OCI-LY3 (cell line): ENCODE measurements around the gene WFS1.
A peak's percentile ranks its signal among the peaks of the same experiment; 100 is the strongest.

Source experiments
- H2AFZ ChIP-seq: fragments of 200-600, 300-600 bp; shearing (Covaris generic); 2 replicates; pipeline ENCODE4 v1.6.0; 2014; ENCODE audit warnings: antibody characterized with exemption, low read depth, low read length
- H3K27ac ChIP-seq: fragments of 200-600, 300-600 bp; sonication (generic); 2 replicates; pipeline ENCODE4 v1.5.1; 2014; ENCODE audit warnings: mild to moderate bottlenecking, low read length, moderate library complexity, mixed read lengths
- H3K27me3 ChIP-seq: fragments of 200-600, 300-600 bp; sonication (generic); 2 replicates; pipeline ENCODE4 v1.6.1; 2014; ENCODE audit warnings: low read depth, low read length, mixed read lengths
- H3K36me3 ChIP-seq: fragments of 200-600, 300-600 bp; sonication (generic); replicated peaks from 2 replicates; pipeline ENCODE3; 2014; ENCODE audit warnings: low read depth, low read length, mixed read lengths
- H3K4me1 ChIP-seq: fragments of 300-600, 200-600 bp; sonication (generic); 2 replicates; pipeline ENCODE4 v1.6.1; 2014; ENCODE audit warnings: low read length, mixed read lengths
- H3K4me2 ChIP-seq: fragments of 200-600, 300-600 bp; sonication (generic); 2 replicates; pipeline ENCODE4 v1.6.1; 2014; ENCODE audit warnings: low read length, mixed read lengths
- H3K4me3 ChIP-seq: fragments of 300-600, 200-600 bp; sonication (generic); 2 replicates; pipeline ENCODE4 v1.5.1; 2014; ENCODE audit warnings: antibody characterized with exemption, mild to moderate bottlenecking, low read length, moderate library complexity
- H3K79me2 ChIP-seq: fragments of 300-600, 200-600 bp; shearing (Covaris generic); 2 replicates; pipeline ENCODE4 v1.6.1; 2014; ENCODE audit warnings: mild to moderate bottlenecking, low read length, mixed read lengths
- H3K9ac ChIP-seq: fragments of 300-600, 200-600 bp; shearing (Covaris generic); 2 replicates; pipeline ENCODE4 v1.6.0; 2014; ENCODE audit warnings: mild to moderate bottlenecking, low read length, moderate library complexity
- H3K9me3 ChIP-seq: fragments of 200-600, 300-600 bp; shearing (Covaris generic); 2 replicates; pipeline ENCODE4 v1.6.1; 2014; ENCODE audit warnings: low read length, mixed read lengths; ENCODE audit not compliant: insufficient read depth
- H4K20me1 ChIP-seq: fragments of 200-600, 300-600 bp; sonication (generic); 2 replicates; pipeline ENCODE4 v1.6.1; 2016; ENCODE audit warnings: low read length, mixed read lengths; ENCODE audit not compliant: insufficient read depth
- EZH2phosphoT487 ChIP-seq: fragments of 200-600 bp; shearing (Covaris generic); IDR thresholded peaks from 2 replicates; pipeline ENCODE4 v1.6.1; 2018; ENCODE audit warnings: antibody characterized with exemption, mixed run types, low read depth
- TF ChIP-seq, protein P1 (sequence below): fragments of 200-600, 300-600 bp; sonication (generic); IDR thresholded peaks from 2 replicates; pipeline ENCODE4 v1.5.1; 2014; ENCODE audit warnings: antibody characterized with exemption, low read length, low read depth

WFS1 gene

DNA sequence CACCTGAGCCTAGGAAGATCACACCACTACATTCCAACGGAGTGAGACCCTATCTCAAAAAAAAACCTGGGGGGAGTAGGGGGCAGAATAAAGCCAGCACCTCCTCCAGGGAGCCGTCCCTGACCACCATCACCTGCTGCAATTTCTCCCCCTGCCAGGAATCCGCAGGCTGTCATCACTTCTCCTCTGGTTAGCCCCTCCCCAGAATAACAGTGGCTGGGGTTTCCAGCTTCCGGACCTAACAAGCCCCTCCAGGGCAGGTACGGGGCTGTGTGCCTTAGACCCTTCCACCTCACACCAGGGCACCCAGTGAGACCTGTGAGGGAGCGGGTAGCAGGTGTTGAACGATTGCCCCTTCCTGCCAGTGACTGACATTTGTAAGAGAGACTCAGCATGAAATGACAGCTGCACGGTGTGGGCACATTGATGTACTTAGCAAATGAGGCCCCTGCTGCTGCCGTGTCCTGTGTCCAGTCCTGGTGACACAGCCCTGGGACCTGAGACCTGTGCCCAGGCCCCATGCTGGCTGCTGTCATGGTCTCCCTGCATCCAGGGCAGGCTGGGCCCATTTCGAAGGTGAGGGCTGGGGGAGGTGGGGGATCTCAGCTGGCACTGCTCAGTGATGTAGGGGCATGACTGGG, 6.7 kb upstream of the WFS1 start:
- H3K9ac ChIP-seq, result no peak overlapping the region
- no peak for TF ChIP-seq EZH2phosphoT487
- TF ChIP-seq, protein P1, sequence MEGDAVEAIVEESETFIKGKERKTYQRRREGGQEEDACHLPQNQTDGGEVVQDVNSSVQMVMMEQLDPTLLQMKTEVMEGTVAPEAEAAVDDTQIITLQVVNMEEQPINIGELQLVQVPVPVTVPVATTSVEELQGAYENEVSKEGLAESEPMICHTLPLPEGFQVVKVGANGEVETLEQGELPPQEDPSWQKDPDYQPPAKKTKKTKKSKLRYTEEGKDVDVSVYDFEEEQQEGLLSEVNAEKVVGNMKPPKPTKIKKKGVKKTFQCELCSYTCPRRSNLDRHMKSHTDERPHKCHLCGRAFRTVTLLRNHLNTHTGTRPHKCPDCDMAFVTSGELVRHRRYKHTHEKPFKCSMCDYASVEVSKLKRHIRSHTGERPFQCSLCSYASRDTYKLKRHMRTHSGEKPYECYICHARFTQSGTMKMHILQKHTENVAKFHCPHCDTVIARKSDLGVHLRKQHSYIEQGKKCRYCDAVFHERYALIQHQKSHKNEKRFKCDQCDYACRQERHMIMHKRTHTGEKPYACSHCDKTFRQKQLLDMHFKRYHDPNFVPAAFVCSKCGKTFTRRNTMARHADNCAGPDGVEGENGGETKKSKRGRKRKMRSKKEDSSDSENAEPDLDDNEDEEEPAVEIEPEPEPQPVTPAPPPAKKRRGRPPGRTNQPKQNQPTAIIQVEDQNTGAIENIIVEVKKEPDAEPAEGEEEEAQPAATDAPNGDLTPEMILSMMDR, result no peak
- no peak overlapping the region for H2AFZ ChIP-seq
- no peaks in the 10 kb centered on the region for H4K20me1 ChIP-seq
- H3K4me2 ChIP-seq, result no peak overlapping the region
- no peaks in the 10 kb centered on the region for H3K9me3 ChIP-seq
- H3K4me1 ChIP-seq, result peaks cover 7% of the 10 kb centered on the region; the same call in 1 of the 2 replicates
- no peaks in the 10 kb centered on the region for H3K36me3 ChIP-seq
- no peak overlapping the region for H3K4me3 ChIP-seq
- no peaks in the 10 kb centered on the region for H3K79me2 ChIP-seq
- H3K27ac ChIP-seq, result no peak overlapping the region
- no peaks in the 10 kb centered on the region; the same call in 1 of the 2 replicates for H3K27me3 ChIP-seq

DNA sequence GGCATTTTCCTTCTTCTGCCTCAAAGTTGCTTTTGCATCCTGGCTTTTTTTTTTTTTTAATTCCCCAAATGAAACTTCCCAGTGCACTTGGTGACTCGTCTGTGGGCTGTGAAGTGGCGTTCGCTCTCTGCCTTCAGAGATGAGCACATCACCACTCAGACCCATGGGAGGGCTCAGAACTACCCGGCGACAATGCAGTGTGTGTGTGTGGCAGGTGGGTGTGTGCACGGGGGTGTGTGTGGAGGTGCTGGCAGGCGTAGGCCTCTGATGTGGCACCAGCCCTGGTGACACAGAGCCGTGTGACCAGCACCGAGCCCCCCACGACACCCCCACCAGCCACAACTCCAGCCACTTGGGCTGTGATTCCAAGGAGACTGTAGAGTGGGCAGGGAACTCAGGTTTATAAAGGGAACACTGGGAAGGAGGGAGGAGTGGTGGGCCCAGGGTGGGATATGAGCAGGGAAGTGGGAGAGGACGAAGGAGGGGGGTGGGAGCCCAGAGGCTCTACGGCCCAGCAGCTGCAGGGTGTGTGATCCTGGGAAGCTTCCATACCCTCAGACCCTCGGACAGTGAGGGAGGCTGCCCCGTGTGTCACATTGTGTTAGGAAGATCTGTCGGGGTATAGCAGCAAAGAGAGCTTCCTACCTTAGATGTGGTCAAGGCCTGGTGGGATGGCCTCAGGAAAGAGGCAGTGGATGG, 6.0 kb upstream of the WFS1 start:
- Histone ChIP-seq H3K9ac (no peak overlapping the region), H3K9me3 (no peaks in the 10 kb centered on the region), H3K4me1 (peaks cover 7% of the 10 kb centered on the region; the same call in 1 of the 2 replicates), H2AFZ (no peak overlapping the region), H3K27ac (no peak overlapping the region), H3K27me3 (no peaks in the 10 kb centered on the region; the same call in 1 of the 2 replicates), H3K36me3 (no peaks in the 10 kb centered on the region), H3K4me2 (no peak overlapping the region), H3K4me3 (no peak overlapping the region), H4K20me1 (no peaks in the 10 kb centered on the region), H3K79me2 (no peaks in the 10 kb centered on the region)
- no peak for TF ChIP-seq EZH2phosphoT487
- TF ChIP-seq, protein P1, result no peak

DNA sequence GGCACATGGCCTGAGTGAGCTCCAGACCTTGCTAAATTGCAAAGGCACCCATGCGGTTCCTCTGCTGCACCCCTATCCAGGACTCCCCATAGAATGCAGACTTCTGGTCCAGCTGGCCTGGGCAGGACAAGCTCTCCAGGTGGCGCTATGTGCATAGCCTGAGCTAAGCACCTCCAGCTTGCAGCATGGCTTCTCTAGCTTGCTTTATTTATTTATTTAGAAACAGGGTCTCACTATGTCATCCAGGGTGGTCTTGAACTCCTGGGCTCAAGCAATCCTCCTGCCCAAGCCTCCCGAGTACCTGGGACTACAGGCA, 5.5 kb upstream of the WFS1 start:
- TF ChIP-seq, protein P1, result peak; percentile 49
- no peak for TF ChIP-seq EZH2phosphoT487
- Histone ChIP-seq H3K27me3 (no peaks in the 10 kb centered on the region; the same call in 1 of the 2 replicates), H3K4me1 (peaks cover 7% of the 10 kb centered on the region; the same call in 1 of the 2 replicates), H3K79me2 (no peaks in the 10 kb centered on the region), H3K4me2 (no peak overlapping the region), H3K36me3 (no peaks in the 10 kb centered on the region), H3K9ac (no peak overlapping the region), H3K4me3 (no peak overlapping the region), H4K20me1 (no peaks in the 10 kb centered on the region), H3K9me3 (no peaks in the 10 kb centered on the region), H2AFZ (no peak overlapping the region), H3K27ac (no peak overlapping the region)

DNA sequence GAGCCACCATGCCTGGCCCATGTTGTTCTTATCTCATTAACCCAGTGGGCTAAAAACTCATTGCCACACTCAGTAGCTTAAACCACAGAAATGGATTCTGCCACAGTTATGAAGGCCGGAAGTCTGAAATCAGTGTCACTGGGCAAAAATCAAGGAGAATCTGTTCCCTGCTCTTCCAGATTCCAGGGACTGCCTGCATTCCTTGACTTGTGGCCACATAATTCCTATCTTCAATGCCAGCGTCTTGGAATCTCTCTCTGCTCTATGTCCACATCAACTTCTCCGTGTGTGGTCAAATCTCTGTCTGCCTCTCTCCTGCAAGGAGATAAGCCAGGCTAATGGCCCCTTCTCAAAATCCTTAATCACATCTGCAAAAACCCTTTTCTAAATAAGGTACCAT, 4.1 kb upstream of the WFS1 start:
- Histone ChIP-seq H3K9me3 (no peaks in the 10 kb centered on the region), H3K9ac (no peak overlapping the region), H3K79me2 (no peaks in the 10 kb centered on the region), H2AFZ (no peak overlapping the region), H3K36me3 (no peaks in the 10 kb centered on the region), H3K27ac (no peak overlapping the region), H3K4me1 (peaks cover 7% of the 10 kb centered on the region; the same call in 1 of the 2 replicates), H3K4me2 (no peak overlapping the region), H3K4me3 (no peak overlapping the region), H4K20me1 (no peaks in the 10 kb centered on the region), H3K27me3 (no peaks in the 10 kb centered on the region; the same call in 1 of the 2 replicates)
- TF ChIP-seq, protein P1, result no peak
- no peak for TF ChIP-seq EZH2phosphoT487
